Measurements from ENCODE around the gene ZSCAN21. TPM values are rescaled to one million over a fixed set of nuclear protein-coding genes. Genes with fewer than 3 reads are reported as not detected.

Gene ZSCAN21
- 6.6 and 6.8 TPM in 2 replicates for total RNA-seq

DNA sequence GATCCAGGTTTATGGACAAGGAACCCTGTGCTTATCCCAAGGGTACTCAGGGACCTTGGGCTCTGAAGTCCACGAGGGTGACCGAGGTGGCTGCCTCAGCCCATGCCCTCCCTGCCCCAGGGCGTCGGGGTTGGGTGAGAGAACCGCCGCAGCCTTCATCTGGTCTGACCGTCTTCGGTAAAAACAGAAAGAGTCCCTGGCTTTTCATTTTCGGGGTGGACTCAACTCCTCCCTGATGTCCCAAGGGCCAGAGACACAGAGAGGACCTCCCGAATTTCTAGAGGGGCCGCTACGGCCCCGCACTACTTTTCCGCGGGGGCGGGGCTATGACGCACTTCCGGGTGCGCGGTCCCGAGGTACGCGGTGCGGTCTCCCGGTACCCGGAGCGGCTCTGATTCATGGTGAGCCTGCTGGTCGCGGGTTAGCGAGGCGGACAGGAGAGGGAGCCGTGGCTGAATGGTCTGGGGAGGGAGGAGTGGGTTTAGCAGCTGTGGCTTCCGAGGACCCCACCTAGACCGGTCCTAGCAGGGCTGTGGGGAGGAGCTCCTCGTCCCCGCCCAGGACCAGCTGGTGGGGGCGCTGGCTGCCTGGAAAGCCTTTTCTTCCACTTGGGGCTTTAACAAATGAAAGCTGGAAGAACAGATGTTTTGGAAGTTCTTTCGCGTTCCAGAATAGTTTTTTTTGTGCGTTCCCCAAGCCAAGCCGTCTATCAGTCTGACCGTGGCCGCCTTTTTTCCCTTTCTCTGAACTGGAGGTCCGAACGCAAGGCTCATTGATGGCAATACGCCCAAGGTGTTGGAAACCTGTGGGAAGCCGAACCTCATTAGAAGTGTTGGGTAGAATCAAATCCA, at the start of gene ZSCAN21:
TSS of gene ZSCAN21 (plus strand) at position 334 of the 851 bp plus-strand sequence. CDS start 7,233 bp downstream, outside the sequence.

DNA sequence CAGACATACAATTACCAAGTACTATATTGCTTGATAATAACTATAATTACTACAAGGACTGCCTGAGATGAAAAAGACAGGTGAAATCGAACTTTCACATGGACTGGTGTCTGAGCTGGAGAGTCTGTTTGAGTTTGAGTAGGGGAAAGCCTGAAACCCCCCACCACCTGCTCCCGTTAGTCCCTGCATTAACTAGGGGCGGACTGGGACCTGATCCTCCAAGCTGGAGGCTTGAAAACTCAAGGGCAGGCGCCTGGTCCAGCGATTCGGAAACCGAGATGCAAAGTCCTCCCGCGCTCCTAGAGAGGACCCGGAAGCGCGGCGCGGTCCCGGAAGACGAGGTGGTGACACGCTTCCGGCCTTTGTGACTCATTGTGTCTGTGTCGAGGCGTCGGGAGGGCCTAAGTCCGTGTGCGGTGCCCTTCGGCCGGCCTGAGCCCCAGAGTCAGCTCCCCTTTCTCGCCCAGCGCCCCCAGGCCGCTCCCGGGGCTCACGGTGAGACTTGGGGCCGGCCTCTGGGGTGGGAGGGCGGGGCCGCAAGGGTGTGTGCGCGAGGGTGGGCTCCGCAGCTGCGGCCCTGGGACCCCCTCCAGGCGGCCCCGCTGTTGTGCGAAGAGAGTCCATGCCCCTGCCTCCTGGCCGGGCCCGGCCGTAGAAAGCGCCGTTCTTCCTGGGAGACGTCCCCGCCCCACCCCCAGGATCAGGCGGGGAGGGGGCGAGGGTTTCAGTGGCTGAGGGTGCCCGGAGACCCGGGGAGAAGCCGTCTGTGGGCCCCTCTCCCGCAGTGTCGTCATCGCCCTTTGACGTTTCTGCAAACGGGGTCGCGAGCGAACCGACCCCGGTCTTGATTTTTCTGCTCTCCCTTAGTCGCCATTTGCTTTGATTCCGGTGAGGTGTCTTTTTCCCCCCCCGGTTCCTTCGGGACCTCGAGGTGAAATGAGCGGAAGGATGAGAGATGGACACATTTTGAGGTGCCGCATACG, 34.1 kb upstream of the ZSCAN21 start, which contains the start of gene ZKSCAN1:
TSS of gene ZKSCAN1 (plus strand) at position 365 of the 983 bp plus-strand sequence. CDS start 7,911 bp downstream, outside the sequence.

DNA sequence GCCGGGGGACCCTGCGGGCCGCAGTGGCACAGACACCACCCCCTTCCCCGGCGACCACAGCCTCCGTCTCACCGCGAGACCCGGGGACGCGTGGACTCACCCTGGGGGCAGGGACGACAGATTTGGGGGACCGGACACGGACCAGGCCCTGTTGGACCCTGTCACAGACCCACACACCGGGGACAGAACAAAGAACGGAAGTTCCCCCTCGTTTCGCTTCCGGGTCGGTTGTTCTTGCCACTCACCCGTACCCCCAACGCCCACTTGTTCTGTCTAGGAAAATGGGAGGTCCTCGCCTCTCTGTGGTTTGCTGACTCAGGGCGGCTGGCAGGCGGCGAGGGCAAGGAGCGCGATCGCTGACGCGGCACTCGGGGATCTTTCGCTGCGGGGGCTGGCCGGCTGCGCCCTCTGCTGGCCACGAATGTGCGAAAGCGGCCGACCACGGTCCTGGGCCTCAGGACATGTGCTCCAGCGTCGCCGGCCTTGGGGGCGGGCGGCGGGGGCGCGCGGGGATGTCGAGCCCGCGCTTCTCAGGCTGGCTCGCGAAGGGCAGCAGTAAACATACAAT, 32.0 kb downstream of the ZSCAN21 start, which contains the start of gene ZNF3:
TSS of gene ZNF3 (minus strand) at position 189 of the 568 bp plus-strand sequence. CDS start 4,366 bp downstream, outside the sequence.

DNA sequence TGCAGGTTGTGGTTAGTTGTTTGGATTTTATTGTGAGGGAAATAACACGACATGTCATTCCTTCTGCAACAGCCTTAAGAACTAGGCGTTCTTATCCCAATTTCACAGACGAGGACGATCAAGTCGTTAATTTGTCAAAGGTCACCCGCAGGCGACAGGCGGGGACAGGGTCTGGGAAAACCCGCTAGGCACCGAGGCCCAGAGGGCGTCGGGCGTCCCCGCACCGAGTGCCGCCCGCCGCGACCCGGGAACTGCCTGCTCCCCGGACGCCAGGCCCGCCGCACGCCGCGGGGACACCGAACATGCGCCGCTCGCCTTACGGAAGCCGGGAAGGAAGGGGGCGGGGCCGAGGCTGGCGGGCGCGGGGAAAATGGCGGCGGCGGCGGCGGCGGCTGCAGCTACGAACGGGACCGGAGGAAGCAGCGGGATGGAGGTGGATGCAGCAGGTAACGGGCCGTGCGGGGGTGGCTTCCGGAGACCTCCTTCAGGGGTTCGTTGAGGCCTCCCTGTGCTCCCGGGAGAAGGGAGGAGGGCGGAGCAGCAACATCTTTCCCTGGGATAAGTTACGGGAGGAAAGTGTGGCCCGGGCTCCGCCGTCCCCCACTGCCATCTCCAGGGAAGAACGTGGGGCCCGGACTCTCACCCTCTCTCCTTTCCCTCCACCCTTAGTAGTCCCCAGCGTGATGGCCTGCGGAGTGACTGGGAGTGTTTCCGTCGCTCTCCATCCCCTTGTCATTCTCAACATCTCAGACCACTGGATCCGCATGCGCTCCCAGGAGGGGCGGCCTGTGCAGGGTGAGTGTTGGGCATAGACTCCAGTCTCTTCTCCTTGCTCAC, 39.3 kb downstream of the ZSCAN21 start, which contains the start of gene COPS6:
TSS of gene COPS6 (plus strand) at position 349 of the 837 bp plus-strand sequence. CDS start at position 371, 22 bp downstream.

DNA sequence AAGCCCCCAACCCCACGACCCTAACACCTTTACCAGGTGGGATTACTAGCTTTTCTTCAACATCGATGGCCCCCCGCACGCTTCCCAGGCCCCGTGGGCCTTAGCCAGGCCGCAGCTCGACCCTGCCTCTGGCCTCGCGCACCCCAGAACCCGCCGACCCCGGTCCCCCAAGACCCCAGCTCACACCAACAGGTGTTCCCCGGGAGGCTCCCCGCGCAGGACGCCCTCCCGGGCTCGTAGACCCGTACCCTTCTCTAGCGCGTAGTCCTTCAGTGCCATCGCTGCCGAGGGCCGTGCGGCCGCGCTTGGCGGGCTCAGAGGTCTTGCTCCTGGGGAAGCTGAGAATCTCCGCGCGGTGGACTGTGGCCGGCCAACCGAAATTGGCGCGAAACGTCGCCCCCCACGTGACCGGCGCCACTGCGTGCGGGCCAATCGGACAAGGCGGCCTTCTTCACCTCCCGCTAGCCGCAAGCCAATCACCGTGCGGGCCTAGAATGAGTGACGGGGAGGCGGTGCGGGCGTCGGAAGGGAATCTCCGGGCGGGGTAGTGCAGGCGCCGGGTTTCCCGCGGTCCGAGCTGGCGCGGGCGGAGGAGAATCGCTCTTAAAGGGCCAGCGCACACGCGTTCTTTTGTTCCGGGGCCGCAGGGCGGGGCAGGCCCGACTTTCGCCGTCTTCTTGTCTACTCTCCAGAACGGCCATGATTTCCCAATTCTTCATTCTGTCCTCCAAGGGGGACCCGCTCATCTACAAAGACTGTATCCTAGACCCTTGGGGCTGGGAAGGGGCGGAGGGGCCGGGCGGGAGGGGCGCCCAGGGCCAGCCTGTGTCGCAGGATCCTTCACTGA, 51.7 kb downstream of the ZSCAN21 start, which contains the start of the genes AP4M1 and MCM7:
TSS of gene AP4M1 (plus strand) at position 628 of the 847 bp plus-strand sequence. CDS start at position 700, 72 bp downstream.
TSS of gene MCM7 (minus strand) at position 382 of the 847 bp plus-strand sequence. CDS start at position 279, 103 bp downstream.

Small RNA genes within 50 kb of the gene (small RNA-seq; reads per million reads assigned to genes)
- gene MIR106B (5,521 reads per million, percentile 100 among the genes with 10 or more reads in this experiment), gene MIR25 (2,768 reads per million, percentile 100 among the genes with 10 or more reads in this experiment), gene MIR93 (6,845 reads per million, percentile 100 among the genes with 10 or more reads in this experiment)

Other genes starting within 250 kb of the ZSCAN21 start
- not detected in 2 replicates for gene CYP3A43, start 221.8 kb upstream of the ZSCAN21 start, total RNA-seq
- gene OR2AE1, start 172.7 kb upstream of the ZSCAN21 start, total RNA-seq, result 0.22 and 0.53 TPM in 2 replicates
- gene TRIM4, start 130.2 kb upstream of the ZSCAN21 start, total RNA-seq, result 22.5 and 28.4 TPM in 2 replicates
- 0.13 TPM in 1 of 2 replicates, not detected in the other for gene GJC3, start 120.2 kb upstream of the ZSCAN21 start, total RNA-seq
- gene AZGP1, start 73.7 kb upstream of the ZSCAN21 start, total RNA-seq, result not detected in 2 replicates
- 40.4 and 41.8 TPM in 2 replicates for gene ZKSCAN1, start 34.2 kb upstream of the ZSCAN21 start, total RNA-seq
- gene ZNF3, start 31.9 kb downstream of the ZSCAN21 start, total RNA-seq, result 32.5 and 35.1 TPM in 2 replicates
- 103 and 116 TPM in 2 replicates for gene COPS6, start 39.2 kb downstream of the ZSCAN21 start, total RNA-seq
- gene MCM7, start 51.6 kb downstream of the ZSCAN21 start, total RNA-seq, result 121 and 175 TPM in 2 replicates
- 14.5 and 18.9 TPM in 2 replicates for gene AP4M1, start 51.9 kb downstream of the ZSCAN21 start, total RNA-seq
- gene TAF6, start 69.6 kb downstream of the ZSCAN21 start, total RNA-seq, result 38.8 and 58.2 TPM in 2 replicates
- 18.9 and 21.9 TPM in 2 replicates for gene CNPY4, start 69.9 kb downstream of the ZSCAN21 start, total RNA-seq
- 1.3 and 1.9 TPM in 2 replicates for gene MBLAC1, start 77.2 kb downstream of the ZSCAN21 start, total RNA-seq
- 72.7 and 77.8 TPM in 2 replicates for gene LAMTOR4, start 99.1 kb downstream of the ZSCAN21 start, total RNA-seq
- gene TRAPPC14, start 108.9 kb downstream of the ZSCAN21 start, total RNA-seq, result 9.9 and 11.7 TPM in 2 replicates
- gene GAL3ST4, start 118.8 kb downstream of the ZSCAN21 start, total RNA-seq, result 1.5 and 1.9 TPM in 2 replicates
- 3.9 and 4.1 TPM in 2 replicates for gene GPC2, start 127.6 kb downstream of the ZSCAN21 start, total RNA-seq
- gene STAG3, start 128.1 kb downstream of the ZSCAN21 start, total RNA-seq, result 0.79 and 3.3 TPM in 2 replicates
- gene PVRIG, start 170.2 kb downstream of the ZSCAN21 start, total RNA-seq, result not detected in 2 replicates

Measured in thoracic aorta endothelial cell (primary cell).